ENCODE data around the gene TRIB2. TPM values are rescaled to one million over a fixed set of nuclear protein-coding genes. Genes with fewer than 3 reads are reported as not detected.

Gene TRIB2
- total and polyA plus RNA-seq, 9 of the 15 experiments (the other 6 are each of a cell fraction or from before 2014, with no cell fraction given) = 9.0 to 39.0 (median 26.3) TPM

DNA sequence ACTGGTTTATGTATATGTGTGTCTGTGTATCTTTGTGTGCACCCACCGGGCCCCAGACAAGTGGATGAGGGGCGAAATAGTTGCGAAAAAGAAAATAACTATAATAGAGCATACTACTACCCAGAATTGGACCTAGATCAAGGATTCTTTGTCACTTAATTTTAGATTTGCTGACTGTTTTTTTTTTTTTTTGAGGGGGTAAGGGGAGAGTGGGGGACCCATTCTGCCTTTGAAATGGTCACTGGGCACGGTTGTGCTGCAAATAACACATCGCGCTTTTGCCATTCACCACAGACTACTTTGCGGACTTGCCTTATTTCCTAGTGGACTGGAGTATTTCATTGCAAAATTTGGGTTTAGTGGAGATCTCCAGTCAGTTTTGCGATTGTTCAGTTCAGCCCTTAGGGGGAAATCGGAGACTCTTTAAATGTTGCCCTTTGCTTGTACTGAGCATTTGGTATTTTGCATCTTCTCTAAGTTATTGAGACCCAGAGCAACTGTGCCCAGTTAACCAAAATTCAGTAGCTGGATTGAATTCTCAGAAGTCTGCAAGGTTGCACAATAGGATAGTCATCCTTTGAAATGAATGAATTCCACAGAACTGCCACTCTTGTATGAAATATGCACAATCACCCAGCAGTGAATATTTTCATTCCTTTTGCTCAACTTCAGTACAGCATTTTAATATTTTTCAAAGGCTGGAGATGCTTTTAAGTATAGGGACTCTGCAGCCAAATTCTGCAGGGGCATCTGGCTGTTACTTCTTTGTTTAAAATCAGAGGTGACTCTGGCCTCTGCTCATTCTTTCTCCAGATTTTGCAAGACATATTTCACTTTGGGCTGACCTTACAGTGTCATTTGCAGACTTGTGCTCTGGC is 2.9 kb downstream of the TRIB2 start (continued):
- TF ChIP-seq GTF2E2 (tag; IDR thresholded peaks at IDR 0.05) = no peak
- TF ChIP-seq TAF7 (tag; IDR thresholded peaks at IDR 0.05) = no peak
- no peak for TF ChIP-seq KDM2B (CRISPR knock-in tag; IDR thresholded peaks at IDR 0.05)
- peak; percentile 94 for TF ChIP-seq CEBPB (tag; IDR thresholded peaks at IDR 0.05)
- no peak for TF ChIP-seq TARDBP (IDR thresholded peaks at IDR 0.05)
- no peak for TF ChIP-seq ZNF75A (CRISPR knock-in tag; IDR thresholded peaks at IDR 0.05)
- TF ChIP-seq HCFC1 (IDR thresholded peaks at IDR 0.05; ENCODE audit: low read depth, low read length) = no peak
- no peak for TF ChIP-seq RBM14 (IDR thresholded peaks at IDR 0.05; ENCODE audit: borderline replicate concordance, insufficient read depth, low read depth, low read length)
- TF ChIP-seq, protein P1, sequence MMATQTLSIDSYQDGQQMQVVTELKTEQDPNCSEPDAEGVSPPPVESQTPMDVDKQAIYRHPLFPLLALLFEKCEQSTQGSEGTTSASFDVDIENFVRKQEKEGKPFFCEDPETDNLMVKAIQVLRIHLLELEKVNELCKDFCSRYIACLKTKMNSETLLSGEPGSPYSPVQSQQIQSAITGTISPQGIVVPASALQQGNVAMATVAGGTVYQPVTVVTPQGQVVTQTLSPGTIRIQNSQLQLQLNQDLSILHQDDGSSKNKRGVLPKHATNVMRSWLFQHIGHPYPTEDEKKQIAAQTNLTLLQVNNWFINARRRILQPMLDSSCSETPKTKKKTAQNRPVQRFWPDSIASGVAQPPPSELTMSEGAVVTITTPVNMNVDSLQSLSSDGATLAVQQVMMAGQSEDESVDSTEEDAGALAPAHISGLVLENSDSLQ (IDR thresholded peaks at IDR 0.05) = peak; percentile 40; the same call in 1 of the 2 replicates

DNA sequence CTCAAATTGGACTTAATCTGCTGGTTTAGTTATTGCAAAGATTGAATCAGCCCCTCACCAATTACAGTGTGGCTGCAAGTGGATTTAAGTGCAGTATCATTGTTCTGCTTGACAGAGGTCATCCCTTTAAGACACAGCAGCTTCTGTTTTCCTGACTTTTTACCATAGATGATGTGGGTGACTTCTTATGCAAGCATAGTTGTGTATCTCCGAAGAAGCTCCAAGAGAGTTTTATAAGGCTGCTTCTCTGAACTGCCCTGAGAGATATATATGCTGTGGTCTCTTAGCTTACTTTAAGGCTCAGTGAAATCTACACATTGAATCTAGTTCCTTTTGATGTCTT is 3.5 kb downstream of the TRIB2 start:
- TF ChIP-seq, protein P2, sequence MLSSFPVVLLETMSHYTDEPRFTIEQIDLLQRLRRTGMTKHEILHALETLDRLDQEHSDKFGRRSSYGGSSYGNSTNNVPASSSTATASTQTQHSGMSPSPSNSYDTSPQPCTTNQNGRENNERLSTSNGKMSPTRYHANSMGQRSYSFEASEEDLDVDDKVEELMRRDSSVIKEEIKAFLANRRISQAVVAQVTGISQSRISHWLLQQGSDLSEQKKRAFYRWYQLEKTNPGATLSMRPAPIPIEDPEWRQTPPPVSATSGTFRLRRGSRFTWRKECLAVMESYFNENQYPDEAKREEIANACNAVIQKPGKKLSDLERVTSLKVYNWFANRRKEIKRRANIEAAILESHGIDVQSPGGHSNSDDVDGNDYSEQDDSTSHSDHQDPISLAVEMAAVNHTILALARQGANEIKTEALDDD (IDR thresholded peaks at IDR 0.05) = 0 out of 2 replicates have a peak, but pooled peaks have one; percentile 29
- TF ChIP-seq KDM1A (IDR thresholded peaks at IDR 0.05) (0 out of 4 replicates have a peak, but pooled peaks of 1 of the 2 experiments have one; percentile 10), ZKSCAN8 (CRISPR knock-in tag; IDR thresholded peaks at IDR 0.05) (no peak)
- no peaks in the 10 kb centered on the region; the same call in 1 of the 2 replicates for H4K20me1 ChIP-seq (replicated peaks; ENCODE audit: control insufficient read depth, insufficient read depth, low read length)
- H3K9me1 ChIP-seq (ENCODE audit: control insufficient read depth, insufficient read depth, low read length) = no peaks in the 10 kb centered on the region
- BruUV-seq (replicated peaks) = no TSS peak
- ChIA-PET CTCF (ENCODE audit: low intra/inter-chr PET ratio) (no interaction called here), POLR2A (interaction anchor here (1.1 to 1.7 kb wide), 2 partner anchors 8 to 9 kb away, joined by 4 read pairs; no protein-coding TSS in a partner anchor)
- H3K36me3 ChIP-seq (ENCODE audit: control insufficient read depth, insufficient read depth, low read length) = peaks cover 26% of the 10 kb centered on the region; the same call in 2 of the 3 replicates
- H3K27me3 ChIP-seq (ENCODE audit: control insufficient read depth in 2 of 2, insufficient read depth in 2 of 2, low read length in 2 of 2) = no peaks in the 10 kb centered on the region
- ATAC-seq (no peak), DNase-seq (ENCODE audit: extremely low read depth in 1 of 4, low spot score in 3 of 4) (peak in 1 of 4 experiments; percentile 24), FAIRE-seq (peak; percentile 66)
- peaks cover 65% of the 10 kb centered on the region for H3K79me2 ChIP-seq (ENCODE audit: control insufficient read depth, insufficient read depth, low read length)
- no peak overlapping the region for H3K4me3 ChIP-seq
- no peak overlapping the region for H3K27ac ChIP-seq (ENCODE audit: extremely low read depth, low read depth, low read length)
- H2AFZ ChIP-seq (ENCODE audit: low read depth, low read length) = no peak overlapping the region
- peaks cover 9 to 28% of the 10 kb centered on the region in 2 experiments; a peak in 4 of 5 replicates for H3K4me1 ChIP-seq (replicated peaks in 1 of 2; ENCODE audit: control insufficient read depth in 2 of 2, insufficient read depth in 2 of 2, low read length in 2 of 2)
- no peak overlapping the region for H3K9ac ChIP-seq (ENCODE audit: insufficient read depth in 1 of 2, low read depth in 2 of 2, low read length in 2 of 2)
- WGBS (ENCODE audit: insufficient coverage, low coverage, missing lambda C conversion rate) = 7% methylated on average over 1 of the region's 1 CpG
- no peaks in the 10 kb centered on the region for H3K9me3 ChIP-seq (replicated peaks; ENCODE audit: control insufficient read depth, insufficient read depth, low read depth, low read length)
- in situ Hi-C loops (cut with MboI) = loop anchor here (25.0 kb wide), 1 partner anchor 558 kb away; no protein-coding TSS in a partner anchor
- H3K4me2 ChIP-seq (ENCODE audit: insufficient read depth, low read length) = no peak overlapping the region; the same call in 1 of the 2 replicates
- intact Hi-C loops (cut with micrococcal nuclease) = no loop called here
